ENCODE data around the gene ABCA1.
"Not testable (repeated sequence)": the region's sequence is repeated elsewhere in the genome, so short reads cannot be mapped to it uniquely, and the experiment has no call there.

The ABCA1 gene

GRCh38 chr9:104936291-104936690 is 8.3 kb upstream of the ABCA1 start:
- no peaks in the 10 kb centered on the region for H3K27me3 ChIP-seq (ENCODE audit: insufficient read depth, low read depth, severe bottlenecking)
- H3K4me3 ChIP-seq (ENCODE audit: low read depth, low read length) = no peak overlapping the region
- H3K27ac ChIP-seq = no peak overlapping the region
- DNase-seq = no peak
- H3K9me3 ChIP-seq (ENCODE audit: severe bottlenecking) = no peaks in the 10 kb centered on the region
- H3K36me3 ChIP-seq = no peaks in the 10 kb centered on the region
- TF ChIP-seq, protein P1, sequence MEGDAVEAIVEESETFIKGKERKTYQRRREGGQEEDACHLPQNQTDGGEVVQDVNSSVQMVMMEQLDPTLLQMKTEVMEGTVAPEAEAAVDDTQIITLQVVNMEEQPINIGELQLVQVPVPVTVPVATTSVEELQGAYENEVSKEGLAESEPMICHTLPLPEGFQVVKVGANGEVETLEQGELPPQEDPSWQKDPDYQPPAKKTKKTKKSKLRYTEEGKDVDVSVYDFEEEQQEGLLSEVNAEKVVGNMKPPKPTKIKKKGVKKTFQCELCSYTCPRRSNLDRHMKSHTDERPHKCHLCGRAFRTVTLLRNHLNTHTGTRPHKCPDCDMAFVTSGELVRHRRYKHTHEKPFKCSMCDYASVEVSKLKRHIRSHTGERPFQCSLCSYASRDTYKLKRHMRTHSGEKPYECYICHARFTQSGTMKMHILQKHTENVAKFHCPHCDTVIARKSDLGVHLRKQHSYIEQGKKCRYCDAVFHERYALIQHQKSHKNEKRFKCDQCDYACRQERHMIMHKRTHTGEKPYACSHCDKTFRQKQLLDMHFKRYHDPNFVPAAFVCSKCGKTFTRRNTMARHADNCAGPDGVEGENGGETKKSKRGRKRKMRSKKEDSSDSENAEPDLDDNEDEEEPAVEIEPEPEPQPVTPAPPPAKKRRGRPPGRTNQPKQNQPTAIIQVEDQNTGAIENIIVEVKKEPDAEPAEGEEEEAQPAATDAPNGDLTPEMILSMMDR (IDR thresholded peaks at IDR 0.05; ENCODE audit: low read depth, low read length) = no peak

GRCh38 chr9:104935501-104935810 is 7.5 kb upstream of the ABCA1 start:
- not testable (repeated sequence) for H3K27ac ChIP-seq; H3K4me3 ChIP-seq (ENCODE audit: low read depth, low read length)

GRCh38 chr9:104934691-104935500 is 6.9 kb upstream of the ABCA1 start:
- no peaks in the 10 kb centered on the region for H3K9me3 ChIP-seq (ENCODE audit: severe bottlenecking)
- DNase-seq = no peak
- H3K4me3 ChIP-seq (ENCODE audit: low read depth, low read length) = no peak overlapping the region
- no peaks in the 10 kb centered on the region for H3K27me3 ChIP-seq (ENCODE audit: insufficient read depth, low read depth, severe bottlenecking)
- TF ChIP-seq, protein P1 (IDR thresholded peaks at IDR 0.05; ENCODE audit: low read depth, low read length) = no peak
- no peaks in the 10 kb centered on the region for H3K36me3 ChIP-seq
- no peak overlapping the region for H3K27ac ChIP-seq

More at GRCh38 chr9:104935501-104935810, 7.5 kb upstream of the ABCA1 start:
- DNase-seq; H3K9me3 ChIP-seq (ENCODE audit: severe bottlenecking); H3K27me3 ChIP-seq (ENCODE audit: insufficient read depth, low read depth, severe bottlenecking); H3K36me3 ChIP-seq: not testable (repeated sequence)

GRCh38 chr9:104933091-104933490 is 5.1 kb upstream of the ABCA1 start:
- not testable (repeated sequence) for DNase-seq; H3K9me3 ChIP-seq (ENCODE audit: severe bottlenecking); H3K27me3 ChIP-seq (ENCODE audit: insufficient read depth, low read depth, severe bottlenecking); H3K4me3 ChIP-seq (ENCODE audit: low read depth, low read length); H3K36me3 ChIP-seq; H3K27ac ChIP-seq

DNA sequence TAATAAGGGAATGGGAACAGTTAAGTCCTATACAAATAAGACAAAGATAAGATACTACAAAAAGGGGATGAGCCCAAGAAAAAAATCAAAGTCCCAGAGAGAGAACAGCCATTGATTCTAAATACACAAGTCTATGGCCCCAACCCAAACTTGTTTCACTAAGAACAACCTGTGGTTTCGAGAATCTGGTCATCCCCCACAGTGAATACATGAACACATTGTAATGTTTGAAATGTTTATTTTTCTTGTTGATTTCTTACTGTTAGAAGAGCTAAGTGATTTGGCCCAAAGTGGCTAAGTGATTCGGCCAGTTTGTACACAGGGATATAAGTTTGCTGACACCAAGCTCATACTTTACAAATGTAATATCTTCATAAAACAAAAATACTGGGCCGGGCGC is 3.3 kb upstream of the ABCA1 start:
- no peak overlapping the region for H3K27ac ChIP-seq
- H3K36me3 ChIP-seq = no peaks in the 10 kb centered on the region
- no peak for DNase-seq
- H3K4me3 ChIP-seq (ENCODE audit: low read depth, low read length) = no peak overlapping the region
- TF ChIP-seq, protein P1 (IDR thresholded peaks at IDR 0.05; ENCODE audit: low read depth, low read length) = no peak
- H3K27me3 ChIP-seq (ENCODE audit: insufficient read depth, low read depth, severe bottlenecking) = no peaks in the 10 kb centered on the region
- no peaks in the 10 kb centered on the region for H3K9me3 ChIP-seq (ENCODE audit: severe bottlenecking)

GRCh38 chr9:104927216-104927911 is 591 bp downstream of the ABCA1 start:
- H3K27me3 ChIP-seq (ENCODE audit: insufficient read depth, low read depth, severe bottlenecking) = no peaks in the 10 kb centered on the region
- TF ChIP-seq, protein P1 (IDR thresholded peaks at IDR 0.05; ENCODE audit: low read depth, low read length) = no peak
- H3K36me3 ChIP-seq = no peaks in the 10 kb centered on the region
- peak; percentile 30 for DNase-seq
- H3K27ac ChIP-seq = peak overlapping the region; percentile 59
- H3K9me3 ChIP-seq (ENCODE audit: severe bottlenecking) = no peaks in the 10 kb centered on the region
- peak overlapping the region; percentile 49 for H3K4me3 ChIP-seq (ENCODE audit: low read depth, low read length)

All from WERI-Rb-1 (cell line).